OCI-M2 (cell line): ENCODE measurements around the gene ANO3.
"Not testable (repeated sequence)": the region's sequence is repeated elsewhere in the genome, so short reads cannot be mapped to it uniquely, and the experiment has no call there.

Experiments used
- DNase-seq: peaks from one replicate; lab custom pipeline; 2025; ENCODE audit not compliant: unreplicated experiment; lab: John Stamatoyannopoulos, UW

Gene ANO3

GRCh38 chr11:26571861-26572654 lies 240.1 kb downstream of the ANO3 start, which contains the start of gene MUC15:
TSS of gene MUC15 (minus strand) at chr11:26572263. CDS start at chr11:26567094, 5,169 bp downstream.
- DNase-seq = no peak

DNA sequence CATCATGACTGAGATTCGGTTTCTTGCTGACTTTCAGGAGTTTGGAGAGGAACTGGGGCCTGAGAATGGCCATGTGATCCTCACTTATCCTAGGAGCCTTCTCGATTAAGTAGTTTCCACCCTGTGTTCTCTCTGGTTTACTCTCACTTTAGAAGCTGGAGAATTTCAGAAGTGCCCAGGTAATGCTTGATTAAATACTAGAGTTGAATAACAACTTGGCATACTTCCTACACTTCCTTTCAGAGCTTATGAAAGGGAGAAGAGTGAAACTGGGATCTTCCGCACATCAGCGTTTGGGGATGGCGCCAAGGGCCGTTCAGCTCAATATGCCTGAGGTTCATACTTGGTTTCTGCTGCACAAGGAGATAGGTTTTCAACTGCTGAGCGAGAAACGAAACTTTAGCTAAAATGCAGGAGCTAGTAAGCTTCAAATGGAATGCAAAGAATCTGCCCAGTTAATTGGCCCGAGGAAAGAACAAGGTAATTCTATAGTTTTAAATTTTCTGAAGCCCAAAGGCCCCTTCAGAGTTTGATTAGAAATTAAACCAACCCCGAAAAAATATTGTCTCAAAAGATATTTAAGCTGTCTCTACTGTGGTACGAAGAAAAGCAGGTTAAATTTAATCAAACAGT lies 241.0 kb downstream of the ANO3 start:
- no peak for DNase-seq

GRCh38 chr11:26573896-26574295 lies 242.0 kb downstream of the ANO3 start:
- DNase-seq = no peak

- no peak for DNase-seq
Measured at GRCh38 chr11:26575946-26576345, 244.0 kb downstream of the ANO3 start.

- no peak for DNase-seq
Measured at GRCh38 chr11:26578998-26579661, 247.2 kb downstream of the ANO3 start.

- no peak for DNase-seq
Measured at GRCh38 chr11:26579683-26580082, 247.8 kb downstream of the ANO3 start.

GRCh38 chr11:26580929-26581328 lies 249.0 kb downstream of the ANO3 start:
- DNase-seq = no peak

- no peak for DNase-seq
Measured at GRCh38 chr11:26583550-26583949, 251.6 kb downstream of the ANO3 start.

- no peak for DNase-seq
Measured at GRCh38 chr11:26584818-26585217, 252.9 kb downstream of the ANO3 start.

- no peak for DNase-seq
Measured at GRCh38 chr11:26587073-26587472, 255.1 kb downstream of the ANO3 start.

- DNase-seq = no peak
Measured at GRCh38 chr11:26593691-26594090, 261.8 kb downstream of the ANO3 start.

GRCh38 chr11:26595207-26595865 lies 263.4 kb downstream of the ANO3 start:
- DNase-seq = not testable (repeated sequence)

- not testable (repeated sequence) for DNase-seq
Measured at GRCh38 chr11:26597049-26597689, 265.2 kb downstream of the ANO3 start.

- DNase-seq = no peak
Measured at GRCh38 chr11:26597899-26598298, 266.0 kb downstream of the ANO3 start.

DNA sequence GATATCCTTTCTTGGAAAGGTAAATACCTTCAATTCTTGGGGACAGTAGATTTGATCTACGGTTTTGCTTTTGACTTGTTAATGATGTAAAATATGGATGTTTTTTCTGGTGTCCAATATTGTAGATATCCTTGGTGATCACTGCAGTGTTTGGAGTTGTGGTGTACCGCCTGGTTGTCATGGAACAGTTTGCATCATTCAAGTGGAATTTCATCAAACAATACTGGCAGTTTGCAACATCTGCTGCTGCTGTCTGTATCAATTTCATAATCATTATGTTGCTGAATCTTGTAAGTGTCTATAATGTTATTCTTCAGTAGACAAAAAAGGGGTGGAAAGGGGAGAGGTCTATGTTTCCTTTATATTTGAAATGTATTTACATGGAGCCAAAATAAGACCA lies 267.5 kb downstream of the ANO3 start:
- DNase-seq = no peak

GRCh38 chr11:26599876-26600434 lies 268.0 kb downstream of the ANO3 start:
- no peak for DNase-seq

GRCh38 chr11:26607725-26608506 lies 276.0 kb downstream of the ANO3 start:
- DNase-seq = no peak

DNA sequence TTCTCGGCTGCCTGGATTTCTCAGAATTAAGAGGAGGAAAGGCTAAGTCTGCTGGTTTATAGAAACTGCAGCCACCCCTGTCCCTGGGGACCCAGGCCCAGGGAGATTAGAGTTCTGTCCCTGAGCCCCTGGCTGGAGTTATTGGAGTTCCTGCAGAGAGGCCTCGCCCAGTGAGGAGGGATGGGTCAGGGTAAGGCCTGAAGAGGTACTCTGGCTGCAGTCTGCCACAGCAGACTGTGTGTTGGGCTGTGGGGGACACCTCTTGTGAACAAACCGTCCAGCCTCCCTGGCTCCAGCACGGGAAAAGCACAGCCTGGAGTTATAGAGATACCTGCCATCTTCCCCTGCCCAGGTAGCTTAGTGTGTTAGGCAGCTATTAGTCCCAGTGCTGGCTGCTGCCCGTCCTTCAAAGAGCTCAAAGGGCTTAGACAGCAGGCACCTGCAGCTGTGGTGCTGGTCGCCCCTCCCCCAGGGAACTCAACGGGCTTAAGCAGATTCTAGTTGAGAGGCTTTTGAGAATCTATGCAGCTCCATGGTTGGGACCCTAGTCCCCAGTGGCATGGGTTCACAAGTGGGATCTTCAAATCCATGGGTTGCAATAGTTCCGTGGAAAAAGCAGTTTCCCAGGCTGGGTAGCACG lies 276.7 kb downstream of the ANO3 start:
- no peak for DNase-seq

- no peak for DNase-seq
Measured at GRCh38 chr11:26613759-26614158, 281.8 kb downstream of the ANO3 start.
